ENCODE results near the gene EFCAB9.

DNA sequence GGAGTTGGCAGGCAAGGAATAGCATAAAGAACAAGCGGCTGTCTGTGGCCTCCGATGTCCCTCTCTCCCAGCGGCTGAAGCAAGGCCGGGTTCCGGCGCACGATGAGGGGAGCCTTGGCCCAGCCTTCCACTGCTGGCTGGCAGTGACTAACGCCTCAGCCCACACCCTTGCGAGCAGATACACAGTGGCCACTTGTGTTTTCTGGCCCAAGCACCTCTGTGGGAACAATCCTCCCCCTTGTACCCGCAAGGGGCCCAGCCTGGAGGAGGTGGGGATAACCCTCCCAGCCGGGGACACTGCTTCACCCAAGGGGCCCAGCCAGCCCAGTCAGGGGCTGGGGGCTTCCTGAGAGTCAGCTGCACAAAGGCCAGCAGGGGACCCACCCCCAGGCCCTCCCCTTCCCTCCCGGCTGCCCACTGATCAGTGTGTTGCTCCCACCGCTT lies 29.2 kb upstream of the EFCAB9 start:
- TF ChIP-seq POLR2A (IDR thresholded peaks at IDR 0.05; ENCODE audit: low read depth, low read length) (no peak), TAF1 (IDR thresholded peaks at IDR 0.05; ENCODE audit: borderline replicate concordance, low read depth, low read length) (no peak), POLR2AphosphoS5 (IDR thresholded peaks at IDR 0.05; ENCODE audit: low read depth, low read length) (no peak)
